Dermis microvascular lymphatic vessel endothelial cell (primary cell): Measurements from ENCODE around the gene GNPTAB. TPM values are rescaled to one million over a fixed set of nuclear protein-coding genes. Genes with fewer than 3 reads are reported as not detected.
"Not testable (repeated sequence)": the region's sequence is repeated elsewhere in the genome, so short reads cannot be mapped to it uniquely, and the experiment has no call there.

Experiments used
- DNase-seq, 2 donors: peaks; one replicate each; pipeline versions ENCODE4 v3.0.0 to v3.0.0-alpha.2; 2010; ENCODE audit warnings: low read depth in 2 of 2
- total RNA-seq: library from RNA; depleted of rRNA; stranded (reverse); fragments of >200 nt; gene quantifications from 2 replicates; pipeline ENCODE4 v1.2.1, GENCODE V29; 2014

GNPTAB gene
- total RNA-seq, 1 donor from 2014 or later = 19.1 TPM

- DNase-seq = no peak
Measured at GRCh38 chr12:101738920-101739665, 91.7 kb downstream of the GNPTAB start, which contains the start of gene SYCP3. TSS of gene SYCP3 (minus strand) at chr12:101739462. CDS start at chr12:101737935, 1,527 bp downstream.

- no peak for DNase-seq
Measured at GRCh38 chr12:101737476-101737875, 93.3 kb downstream of the GNPTAB start.

GRCh38 chr12:101734482-101734881 is 96.3 kb downstream of the GNPTAB start:
- DNase-seq = not testable (repeated sequence)

- no peak for DNase-seq
Measured at GRCh38 chr12:101733166-101733565, 97.6 kb downstream of the GNPTAB start.

- DNase-seq = no peak
Measured at GRCh38 chr12:101732318-101732717, 98.4 kb downstream of the GNPTAB start.

- no peak for DNase-seq
Measured at GRCh38 chr12:101729842-101730241, 100.9 kb downstream of the GNPTAB start.

- DNase-seq = no peak
Measured at GRCh38 chr12:101727098-101727497, 103.7 kb downstream of the GNPTAB start.

- no peak for DNase-seq
Measured at GRCh38 chr12:101722392-101722791, 108.4 kb downstream of the GNPTAB start.

- DNase-seq = no peak
Measured at GRCh38 chr12:101720118-101720517, 110.6 kb downstream of the GNPTAB start.

- DNase-seq = no peak
Measured at GRCh38 chr12:101719566-101719965, 111.2 kb downstream of the GNPTAB start.

GRCh38 chr12:101714877-101715444 is 115.8 kb downstream of the GNPTAB start:
- no peak for DNase-seq

GRCh38 chr12:101713930-101714329 is 116.8 kb downstream of the GNPTAB start:
- DNase-seq = no peak

GRCh38 chr12:101713059-101713682 is 117.6 kb downstream of the GNPTAB start:
- peak in 1 of 2 donors; percentile 1 for DNase-seq

- DNase-seq = no peak
Measured at GRCh38 chr12:101710288-101710687, 120.5 kb downstream of the GNPTAB start.

- DNase-seq = no peak
Measured at GRCh38 chr12:101707131-101707782, 123.5 kb downstream of the GNPTAB start.

- DNase-seq = no peak
Measured at GRCh38 chr12:101706403-101706802, 124.4 kb downstream of the GNPTAB start.

GRCh38 chr12:101703487-101703886 is 127.3 kb downstream of the GNPTAB start:
- DNase-seq = no peak

GRCh38 chr12:101700299-101700820 is 130.4 kb downstream of the GNPTAB start:
- DNase-seq = no peak

GRCh38 chr12:101698800-101699347 is 131.9 kb downstream of the GNPTAB start:
- DNase-seq = peak in 1 of 2 donors; percentile 15

GRCh38 chr12:101697930-101698799 is 132.6 kb downstream of the GNPTAB start:
- peak in 1 of 2 donors; percentile 20 for DNase-seq
